OCI-LY7 (cell line): ENCODE measurements around the gene CCT8L2. TPM values are rescaled to one million over a fixed set of nuclear protein-coding genes. Genes with fewer than 3 reads are reported as not detected.
"Not testable (repeated sequence)": the region's sequence is repeated elsewhere in the genome, so short reads cannot be mapped to it uniquely, and the experiment has no call there.

Source experiments
- BruUV-seq: library from RNA; stranded (reverse); fragments of 400-500 nt; replicated peaks from 2 replicates; lab custom pipeline; 2021; lab: Mats Ljungman, UMichigan
- CTCF ChIA-PET: fragments of 300-600 bp; sonication (Branson Sonifier 250); formaldehyde crosslinking; loops from one replicate; lab custom pipeline; 2022; ENCODE audit warnings: antibody characterized with exemption; ENCODE audit not compliant: unreplicated experiment; lab: Charles Lee
- POLR2A ChIA-PET: fragments of 300-600 bp; sonication (Branson Sonifier 250); formaldehyde crosslinking; loops from one replicate; lab custom pipeline; 2022; ENCODE audit warnings: antibody characterized with exemption; lab: Charles Lee
- DNase-seq: peaks from one replicate; pipeline ENCODE4 v3.0.0-alpha.2; 2015; ENCODE audit warnings: low spot score
- H2AFZ ChIP-seq: fragments of 200-600 bp; sonication (generic), shearing (Covaris generic); 2 replicates; pipeline ENCODE4 v1.6.1; 2014; ENCODE audit warnings: mild to moderate bottlenecking, antibody characterized with exemption, low read length, moderate library complexity
- H3K27ac ChIP-seq: fragments of 200-600 bp; sonication (generic); 2 replicates; pipeline ENCODE4 v1.5.1; 2014; ENCODE audit warnings: mixed run types, low read depth, mild to moderate bottlenecking, moderate library complexity, low read length, inconsistent platforms; ENCODE audit not compliant: poor library complexity, severe bottlenecking
- H3K36me3 ChIP-seq: fragments of 200-600 bp; sonication (generic); 2 replicates; pipeline ENCODE4 v1.6.1; 2014; ENCODE audit warnings: mild to moderate bottlenecking, antibody characterized with exemption, low read length, moderate library complexity, mixed read lengths; ENCODE audit not compliant: insufficient read depth
- H3K4me1 ChIP-seq: fragments of 200-600 bp; sonication (generic); 2 replicates; pipeline ENCODE4 v1.5.1; 2014; ENCODE audit warnings: mild to moderate bottlenecking, low read length; ENCODE audit not compliant: insufficient read depth, poor library complexity, severe bottlenecking
- H3K4me2 ChIP-seq: fragments of 200-600 bp; sonication (generic); 2 replicates; pipeline ENCODE4 v1.6.1; 2014; ENCODE audit warnings: mild to moderate bottlenecking, low read length
- H3K4me3 ChIP-seq: fragments of 200-600 bp; sonication (generic); 2 replicates; pipeline ENCODE4 v1.5.1; 2014; ENCODE audit warnings: mild to moderate bottlenecking, low read depth, low read length; ENCODE audit not compliant: poor library complexity, severe bottlenecking
- H3K79me2 ChIP-seq: fragments of 200-600 bp; sonication (generic); 2 replicates; pipeline ENCODE4 v1.6.1; 2016; ENCODE audit warnings: low read depth, mild to moderate bottlenecking, low read length, moderate library complexity, mixed read lengths; ENCODE audit not compliant: insufficient read depth
- H3K9me2 ChIP-seq: fragments of 200-600 bp; sonication (generic); 2 replicates; pipeline ENCODE4 v1.6.1; 2016; ENCODE audit warnings: mild to moderate bottlenecking, low read length, mixed read lengths; ENCODE audit not compliant: insufficient read depth
- H3K9me3 ChIP-seq: fragments of 200-600 bp; sonication (generic); 2 replicates; pipeline ENCODE4 v1.6.1; 2014; ENCODE audit warnings: mild to moderate bottlenecking, mixed run types, low read length, mixed read lengths
- H4K20me1 ChIP-seq: fragments of 200-600 bp; sonication (generic); 2 replicates; pipeline ENCODE4 v1.6.1; 2014; ENCODE audit warnings: mild to moderate bottlenecking, antibody characterized with exemption, low read length, moderate library complexity, mixed read lengths; ENCODE audit not compliant: insufficient read depth
- CTCF ChIP-seq: fragments of 200-600 bp; sonication (generic); conservative IDR thresholded peaks from 2 replicates; pipeline ENCODE4 v1.5.1; 2014; ENCODE audit warnings: mild to moderate bottlenecking, antibody characterized with exemption, low read length, moderate library complexity, mixed read lengths
- EZH2phosphoT487 ChIP-seq: fragments of 200-600 bp; sonication (generic); IDR thresholded peaks from 2 replicates; pipeline ENCODE4 v1.6.1; 2018; ENCODE audit warnings: low read depth, borderline replicate concordance, mild to moderate bottlenecking, mixed run types, antibody characterized with exemption, low read length, moderate library complexity, mixed read lengths
- intact Hi-C: fragments of 100-400 bp; cut with micrococcal nuclease; formaldehyde crosslinking; loops from one replicate; pipeline ENCODE4 v1.10.0; 2022; ENCODE audit not compliant: unreplicated experiment
- total RNA-seq, 2 experiments: library from RNA; depleted of rRNA in 1 of 2; stranded (reverse); fragments of >200 nt in 1 of 2; shearing (Covaris generic) in 1 of 2; gene quantifications; 2 replicates each; pipeline ENCODE4 v1.2.3, GENCODE V29; 2014 to 2022

The CCT8L2 gene
- total RNA-seq, 2 experiments from 2014 or later: not detected

GRCh38 chr22:16586170-16586569, 6.4 kb downstream of the CCT8L2 start:
- no peak for DNase-seq
- Histone ChIP-seq H3K4me2 (no peak overlapping the region), H3K4me1 (no peaks in the 10 kb centered on the region), H4K20me1 (no peaks in the 10 kb centered on the region), H3K9me3 (no peaks in the 10 kb centered on the region), H2AFZ (no peak overlapping the region), H3K9me2 (no peaks in the 10 kb centered on the region), H3K79me2 (no peaks in the 10 kb centered on the region), H3K4me3 (no peak overlapping the region), H3K36me3 (no peaks in the 10 kb centered on the region), H3K27ac (no peak overlapping the region)
- BruUV-seq: no TSS peak
- intact Hi-C loops: no loop called here
- ChIA-PET CTCF (no interaction called here), POLR2A (no interaction called here)
- TF ChIP-seq CTCF (no peak), EZH2phosphoT487 (no peak)

GRCh38 chr22:16580872-16581271, 11.7 kb downstream of the CCT8L2 start:
- H3K9me2 ChIP-seq, H3K4me2 ChIP-seq, DNase-seq, H3K9me3 ChIP-seq, H3K4me1 ChIP-seq, H3K79me2 ChIP-seq, H3K36me3 ChIP-seq, POLR2A ChIA-PET, H2AFZ ChIP-seq, H4K20me1 ChIP-seq, CTCF ChIA-PET, H3K4me3 ChIP-seq, H3K27ac ChIP-seq, intact Hi-C loops, BruUV-seq: not testable (repeated sequence)

GRCh38 chr22:16569240-16569834, 23.3 kb downstream of the CCT8L2 start:
- H3K36me3 ChIP-seq, BruUV-seq, H3K4me2 ChIP-seq, H3K79me2 ChIP-seq, H3K4me1 ChIP-seq, H3K9me2 ChIP-seq, H3K27ac ChIP-seq, DNase-seq, H3K4me3 ChIP-seq, intact Hi-C loops, POLR2A ChIA-PET, H3K9me3 ChIP-seq, H4K20me1 ChIP-seq, H2AFZ ChIP-seq, CTCF ChIA-PET: not testable (repeated sequence)

GRCh38 chr22:16568425-16568758, 24.2 kb downstream of the CCT8L2 start:
- no peaks in the 10 kb centered on the region for H3K9me2 ChIP-seq
- TF ChIP-seq CTCF: no peak
- no peak for TF ChIP-seq EZH2phosphoT487
- no peaks in the 10 kb centered on the region for H3K4me1 ChIP-seq
- H3K4me3 ChIP-seq: no peak overlapping the region
- ChIA-PET CTCF (no interaction called here), POLR2A (no interaction called here)
- BruUV-seq: no TSS peak
- H4K20me1 ChIP-seq: no peaks in the 10 kb centered on the region
- H3K4me2 ChIP-seq: no peak overlapping the region
- no peaks in the 10 kb centered on the region for H3K36me3 ChIP-seq
- no peak overlapping the region for H2AFZ ChIP-seq
- no peak for DNase-seq
- H3K79me2 ChIP-seq: no peaks in the 10 kb centered on the region
- no peaks in the 10 kb centered on the region for H3K9me3 ChIP-seq
- no peak overlapping the region for H3K27ac ChIP-seq
- intact Hi-C loops: no loop called here

- H2AFZ ChIP-seq, DNase-seq, POLR2A ChIA-PET, H3K9me3 ChIP-seq, H3K27ac ChIP-seq, H3K9me2 ChIP-seq, H3K36me3 ChIP-seq, H4K20me1 ChIP-seq, H3K79me2 ChIP-seq, CTCF ChIA-PET, intact Hi-C loops, H3K4me3 ChIP-seq, H3K4me1 ChIP-seq, H3K4me2 ChIP-seq, BruUV-seq: not testable (repeated sequence)
Observed at GRCh38 chr22:16567617-16568424, 24.8 kb downstream of the CCT8L2 start.
